OCI-LY1 (cell line): ENCODE measurements around the gene CHST11.

Experiments used
- H2AFZ ChIP-seq: fragments of 200-600 bp; sonication (generic), shearing (Covaris generic); 2 replicates; pipeline ENCODE4 v1.6.0; 2014; ENCODE audit warnings: antibody characterized with exemption, mild to moderate bottlenecking, low read length
- H3F3A ChIP-seq: fragments of 200-600 bp; sonication (generic), shearing (Covaris generic); 2 replicates; pipeline ENCODE4 v1.6.0; 2014; ENCODE audit warnings: mild to moderate bottlenecking, antibody characterized with exemption, low read length, moderate library complexity; ENCODE audit not compliant: insufficient read depth
- H3K27ac ChIP-seq: fragments of 200-600 bp; sonication (generic); 2 replicates; pipeline ENCODE4 v1.5.1; 2014; ENCODE audit warnings: low read length, mixed run types, mild to moderate bottlenecking, low read depth; ENCODE audit not compliant: poor library complexity, severe bottlenecking
- H3K27me3 ChIP-seq: fragments of 200-600 bp; sonication (generic); 2 replicates; pipeline ENCODE4 v1.6.0; 2014; ENCODE audit warnings: antibody characterized with exemption, mild to moderate bottlenecking, low read length, moderate library complexity; ENCODE audit not compliant: insufficient read depth
- H3K36me3 ChIP-seq: fragments of 200-600 bp; sonication (generic); 2 replicates; pipeline ENCODE4 v1.6.1; 2014; ENCODE audit warnings: mild to moderate bottlenecking, antibody characterized with exemption, low read length, moderate library complexity, mixed read lengths; ENCODE audit not compliant: insufficient read depth
- H3K4me1 ChIP-seq: fragments of 200-600 bp; sonication (generic); 2 replicates; pipeline ENCODE4 v1.5.1; 2014; ENCODE audit warnings: mild to moderate bottlenecking, low read length, moderate library complexity; ENCODE audit not compliant: insufficient read depth, severe bottlenecking
- H3K4me2 ChIP-seq: fragments of 200-600 bp; sonication (generic), shearing (Covaris generic); 2 replicates; pipeline ENCODE4 v1.6.1; 2014; ENCODE audit warnings: low read length
- H3K4me3 ChIP-seq: fragments of 200-600 bp; sonication (generic); 2 replicates; pipeline ENCODE4 v1.5.1; 2014; ENCODE audit warnings: low read length, low read depth, mild to moderate bottlenecking, mixed read lengths; ENCODE audit not compliant: poor library complexity, severe bottlenecking
- H3K79me2 ChIP-seq: fragments of 200-600 bp; shearing (Covaris generic); 2 replicates; pipeline ENCODE4 v1.6.1; 2016; ENCODE audit warnings: mixed run types, low read length, mixed read lengths; ENCODE audit not compliant: insufficient read depth
- H3K9ac ChIP-seq: fragments of 200-600 bp; sonication (generic), shearing (Covaris generic); 2 replicates; pipeline ENCODE4 v1.6.1; 2014; ENCODE audit warnings: mild to moderate bottlenecking, low read length, mixed read lengths
- H3K9me2 ChIP-seq: fragments of 200-600 bp; sonication (generic), shearing (Covaris generic); 2 replicates; pipeline ENCODE4 v1.6.1; 2014; ENCODE audit warnings: low read depth, mild to moderate bottlenecking, low read length, mixed read lengths
- H3K9me3 ChIP-seq: fragments of 200-600 bp; shearing (Covaris generic); 2 replicates; pipeline ENCODE4 v1.6.1; 2014; ENCODE audit warnings: low read length, mixed read lengths
- H4K20me1 ChIP-seq: fragments of 200-600 bp; sonication (generic), shearing (Covaris generic); 2 replicates; pipeline ENCODE4 v1.6.0; 2016; ENCODE audit warnings: mild to moderate bottlenecking, low read length; ENCODE audit not compliant: insufficient read depth
- EZH2 ChIP-seq: fragments of 200-600 bp; sonication (generic), shearing (Covaris generic); IDR thresholded peaks from 2 replicates; pipeline ENCODE4 v1.8.0; 2017; ENCODE audit warnings: borderline replicate concordance, mixed run types, mild to moderate bottlenecking, antibody characterized with exemption, low read length, moderate library complexity, mixed read lengths
- TF ChIP-seq, protein P1 (sequence below): fragments of 200-600 bp; sonication (generic), shearing (Covaris generic); IDR thresholded peaks from 2 replicates; pipeline ENCODE4 v1.5.1; 2017; ENCODE audit warnings: mild to moderate bottlenecking, antibody characterized with exemption, low read length, moderate library complexity, mixed read lengths

CHST11 gene

DNA sequence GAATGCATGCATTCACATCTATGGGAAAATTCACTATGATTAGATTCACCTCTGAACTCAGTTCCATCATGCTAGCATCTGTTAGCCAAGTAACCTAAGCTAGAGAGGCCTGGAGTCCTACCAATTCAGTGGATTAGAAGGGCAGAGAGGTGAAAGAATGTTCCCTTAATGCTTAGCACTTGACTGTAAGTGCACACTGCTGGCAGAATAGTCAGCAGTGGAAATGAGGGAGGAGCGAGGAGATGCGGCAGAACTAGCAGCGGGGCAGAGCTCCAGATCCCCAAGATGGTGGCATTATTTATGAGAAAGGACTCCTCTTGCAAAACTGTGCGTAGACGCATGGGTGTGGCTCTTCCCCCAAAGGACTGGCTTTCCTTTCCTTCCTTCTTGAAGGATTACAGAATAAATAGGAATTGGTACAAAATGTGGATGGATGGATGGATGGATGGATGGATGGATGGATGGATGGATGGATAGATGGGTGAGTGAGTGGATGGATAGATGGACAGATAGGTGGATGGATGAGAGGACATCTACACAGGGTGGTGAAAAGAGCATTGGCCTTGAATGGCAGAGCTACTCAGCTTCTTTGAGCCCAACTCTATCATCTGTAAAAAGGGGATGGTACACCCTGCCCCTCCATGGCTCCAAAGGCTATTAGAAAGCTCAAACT lies 227.2 kb downstream of the CHST11 start:
- Histone ChIP-seq H3K4me1 (peaks cover 13% of the 10 kb centered on the region), H3K4me2 (no peak overlapping the region), H3F3A (no peaks in the 10 kb centered on the region), H3K9me3 (no peaks in the 10 kb centered on the region), H2AFZ (no peak overlapping the region), H3K9me2 (no peaks in the 10 kb centered on the region), H3K79me2 (no peaks in the 10 kb centered on the region), H3K27ac (no peak overlapping the region), H4K20me1 (no peaks in the 10 kb centered on the region), H3K9ac (no peak overlapping the region), H3K36me3 (no peaks in the 10 kb centered on the region), H3K4me3 (no peak overlapping the region), H3K27me3 (no peaks in the 10 kb centered on the region)
- TF ChIP-seq EZH2: no peak
- TF ChIP-seq, protein P1, sequence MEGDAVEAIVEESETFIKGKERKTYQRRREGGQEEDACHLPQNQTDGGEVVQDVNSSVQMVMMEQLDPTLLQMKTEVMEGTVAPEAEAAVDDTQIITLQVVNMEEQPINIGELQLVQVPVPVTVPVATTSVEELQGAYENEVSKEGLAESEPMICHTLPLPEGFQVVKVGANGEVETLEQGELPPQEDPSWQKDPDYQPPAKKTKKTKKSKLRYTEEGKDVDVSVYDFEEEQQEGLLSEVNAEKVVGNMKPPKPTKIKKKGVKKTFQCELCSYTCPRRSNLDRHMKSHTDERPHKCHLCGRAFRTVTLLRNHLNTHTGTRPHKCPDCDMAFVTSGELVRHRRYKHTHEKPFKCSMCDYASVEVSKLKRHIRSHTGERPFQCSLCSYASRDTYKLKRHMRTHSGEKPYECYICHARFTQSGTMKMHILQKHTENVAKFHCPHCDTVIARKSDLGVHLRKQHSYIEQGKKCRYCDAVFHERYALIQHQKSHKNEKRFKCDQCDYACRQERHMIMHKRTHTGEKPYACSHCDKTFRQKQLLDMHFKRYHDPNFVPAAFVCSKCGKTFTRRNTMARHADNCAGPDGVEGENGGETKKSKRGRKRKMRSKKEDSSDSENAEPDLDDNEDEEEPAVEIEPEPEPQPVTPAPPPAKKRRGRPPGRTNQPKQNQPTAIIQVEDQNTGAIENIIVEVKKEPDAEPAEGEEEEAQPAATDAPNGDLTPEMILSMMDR: no peak

DNA sequence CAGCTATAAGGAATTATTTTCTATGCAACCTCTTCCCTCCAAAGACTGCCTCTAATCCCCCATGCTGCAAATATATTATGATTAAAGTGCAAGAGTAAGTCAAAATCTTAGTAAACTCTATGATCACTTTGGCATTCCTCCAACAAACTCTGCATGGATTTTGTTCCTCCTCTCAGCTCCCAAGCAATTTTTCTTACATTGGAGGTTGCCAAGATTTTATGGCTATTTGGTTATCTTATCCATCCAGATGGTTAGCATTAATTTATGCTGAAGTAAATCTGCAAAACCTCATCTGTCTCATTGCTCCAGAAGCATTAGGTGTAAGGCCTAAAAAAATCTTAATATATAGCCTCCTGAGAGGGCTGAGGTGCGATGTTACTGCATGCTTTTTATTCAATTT lies 228.1 kb downstream of the CHST11 start:
- Histone ChIP-seq H3K27me3 (no peaks in the 10 kb centered on the region), H4K20me1 (no peaks in the 10 kb centered on the region), H3K9me2 (no peaks in the 10 kb centered on the region), H3K79me2 (no peaks in the 10 kb centered on the region), H3K4me3 (no peak overlapping the region), H3K9me3 (no peaks in the 10 kb centered on the region), H3K27ac (no peak overlapping the region), H2AFZ (no peak overlapping the region), H3K4me1 (peaks cover 13% of the 10 kb centered on the region), H3K4me2 (no peak overlapping the region), H3K9ac (no peak overlapping the region), H3F3A (no peaks in the 10 kb centered on the region), H3K36me3 (no peaks in the 10 kb centered on the region)
- no peak for TF ChIP-seq EZH2
- TF ChIP-seq, protein P1: no peak

DNA sequence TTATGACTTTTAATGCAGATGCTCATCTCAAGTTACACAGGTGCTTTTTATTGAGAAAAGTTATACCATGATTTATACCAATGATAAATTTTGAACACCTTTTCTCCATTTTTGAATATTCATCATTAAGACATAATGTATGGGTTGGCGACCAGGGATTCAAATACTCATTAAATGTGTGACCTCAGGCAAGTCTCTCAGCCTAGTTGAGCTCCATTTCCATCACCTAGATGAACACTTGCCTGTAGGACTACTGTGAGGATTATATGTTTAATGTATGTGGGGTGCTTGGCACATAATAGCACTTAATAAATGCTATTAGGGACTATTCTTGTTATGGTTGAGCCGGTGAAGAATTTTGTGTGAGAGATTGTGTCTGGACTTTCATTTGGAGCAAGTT lies 228.6 kb downstream of the CHST11 start:
- Histone ChIP-seq H2AFZ (no peak overlapping the region), H3K27ac (no peak overlapping the region), H3K4me1 (peaks cover 13% of the 10 kb centered on the region), H3K27me3 (no peaks in the 10 kb centered on the region), H3K79me2 (no peaks in the 10 kb centered on the region), H4K20me1 (no peaks in the 10 kb centered on the region), H3K4me3 (no peak overlapping the region), H3K9ac (no peak overlapping the region), H3K4me2 (no peak overlapping the region), H3K9me2 (no peaks in the 10 kb centered on the region), H3K36me3 (no peaks in the 10 kb centered on the region), H3K9me3 (no peaks in the 10 kb centered on the region), H3F3A (no peaks in the 10 kb centered on the region)
- no peak for TF ChIP-seq EZH2
- TF ChIP-seq, protein P1: no peak
